K562 (cell line): Measurements from ENCODE around the gene BAIAP2. TPM values are rescaled to one million over a fixed set of nuclear protein-coding genes. Genes with fewer than 3 reads are reported as not detected.

ENCODE experiments used
- ATAC-seq: fragments of 200-7000 bp; cut with Tn5 transposase; 3 replicates; pipeline ENCODE4 v1.9.1; 2020; ENCODE audit warnings: moderate library complexity
- BruUV-seq: library from RNA; stranded (reverse); fragments of 400-500 nt; replicated peaks from 2 replicates; lab custom pipeline; 2021; lab: Mats Ljungman, UMichigan
- CTCF ChIA-PET: fragments of 300-600 bp; formaldehyde crosslinking; extraction: SDS; loops from one replicate; lab custom pipeline; 2021; ENCODE audit warnings: low intra/inter-chr PET ratio; lab: Yijun Ruan, JAX
- POLR2A ChIA-PET: fragments of 300-600, 350-650 bp; sonication (Branson Sonifier 250); formaldehyde crosslinking; extraction: SDS; loops from one replicate; lab custom pipeline; 2021; ENCODE audit warnings: antibody characterized with exemption, inconsistent platforms; lab: Yijun Ruan, JAX
- DNase-seq, 4 experiments: peaks; one replicate each; pipeline versions ENCODE4 v3.0.0 to v3.0.0-alpha.2; 2011 to 2018; ENCODE audit warnings: low spot score in 3 of 4, mixed read lengths in 3 of 4; ENCODE audit errors: extremely low read depth in 1 of 4
- FAIRE-seq: peaks from 2 replicates; lab custom pipeline; 2011; peaks lifted over from hg19 to GRCh38; lab: Jason Lieb, UNC
- H2AFZ ChIP-seq: 2 replicates; pipeline ENCODE4 v1.6.0; 2011; ENCODE audit warnings: low read depth, low read length, control low read depth, inconsistent platforms
- H3K27ac ChIP-seq: fragments of 200-600 bp; 3 replicates; pipeline ENCODE4 v1.8.0; 2011; ENCODE audit warnings: low read depth, mild to moderate bottlenecking, control low read depth, inconsistent platforms, low read length, moderate library complexity, mixed read lengths; ENCODE audit errors: extremely low read depth
- H3K27me3 ChIP-seq, 2 experiments: fragments of 300-600 bp in 1 of 2; 2 replicates in 1 of 2; 3 replicates in 1 of 2; pipeline versions ENCODE4 v1.6.0 to v1.8.0; 2011; ENCODE audit warnings: inconsistent platforms in 2 of 2, low read length in 2 of 2, mild to moderate bottlenecking in 1 of 2, mixed read lengths in 1 of 2, moderate library complexity in 1 of 2; ENCODE audit not compliant: control insufficient read depth in 2 of 2, insufficient read depth in 2 of 2
- H3K36me3 ChIP-seq: fragments of 300-600 bp; 3 replicates; pipeline ENCODE4 v1.8.0; 2011; ENCODE audit warnings: mild to moderate bottlenecking, low read length, inconsistent platforms; ENCODE audit not compliant: control insufficient read depth, insufficient read depth
- H3K4me1 ChIP-seq, 2 experiments: fragments of 200-600 bp in 1 of 2; replicated peaks in 1 of 2; 2 replicates in 1 of 2; 3 replicates in 1 of 2; pipeline versions ENCODE4 v1.5.1 to v1.8.0; 2011; ENCODE audit warnings: inconsistent platforms in 2 of 2, low read length in 2 of 2, mild to moderate bottlenecking in 1 of 2, mixed read lengths in 1 of 2, moderate library complexity in 1 of 2; ENCODE audit not compliant: control insufficient read depth in 2 of 2, insufficient read depth in 2 of 2
- H3K4me2 ChIP-seq: 2 replicates; pipeline ENCODE4 v1.6.1; 2011; ENCODE audit warnings: low read length, control low read depth, inconsistent platforms, mixed read lengths; ENCODE audit not compliant: insufficient read depth
- H3K4me3 ChIP-seq: fragments of 200-600 bp; sonication (generic), shearing (Covaris generic); 2 replicates; pipeline ENCODE4 v1.5.1; 2016; ENCODE audit warnings: control low read depth, inconsistent platforms
- H3K79me2 ChIP-seq: fragments of 200-600 bp; 3 replicates; pipeline ENCODE4 v1.8.0; 2011; ENCODE audit warnings: low read length, inconsistent platforms; ENCODE audit not compliant: control insufficient read depth, insufficient read depth
- H3K9ac ChIP-seq, 2 experiments: 2 replicates each; pipeline versions ENCODE4 v1.6.0 to v1.6.1; 2011; ENCODE audit warnings: low read depth in 2 of 2, low read length in 2 of 2, control low read depth in 1 of 2, inconsistent platforms in 1 of 2, mild to moderate bottlenecking in 1 of 2, mixed read lengths in 1 of 2; ENCODE audit not compliant: insufficient read depth in 1 of 2
- H3K9me1 ChIP-seq: one replicate; pipeline ENCODE4 v1.6.0; 2011; ENCODE audit warnings: inconsistent platforms, mild to moderate bottlenecking, low read length, moderate library complexity; ENCODE audit not compliant: control insufficient read depth, insufficient read depth
- H3K9me3 ChIP-seq: replicated peaks from 2 replicates; pipeline ENCODE4 v1.5.1; 2011; ENCODE audit warnings: low read depth, low read length, inconsistent platforms; ENCODE audit not compliant: control insufficient read depth, insufficient read depth
- H4K20me1 ChIP-seq: replicated peaks from 2 replicates; pipeline ENCODE4 v1.6.1; 2011; ENCODE audit warnings: low read length, inconsistent platforms, mixed read lengths; ENCODE audit not compliant: control insufficient read depth, insufficient read depth
- CTBP1 ChIP-seq: fragments of 450-650 bp; IDR thresholded peaks from 2 replicates; pipeline ENCODE4 v1.6.1; 2016; ENCODE audit warnings: borderline replicate concordance
- EP300 ChIP-seq: IDR thresholded peaks from 2 replicates; pipeline ENCODE4 v1.6.1; 2012; ENCODE audit warnings: low read length, improper control_type of control experiment
- EZH2 ChIP-seq: IDR thresholded peaks from 2 replicates; pipeline ENCODE4 v1.6.1; 2012; ENCODE audit warnings: low read depth, mild to moderate bottlenecking, inconsistent platforms, low read length, borderline replicate concordance
- FOXJ2 ChIP-seq: fragments of 200-800 bp; sonication (Bioruptor generic); IDR thresholded peaks from 2 replicates; pipeline ENCODE4 v1.6.1; 2016; ENCODE audit warnings: missing genetic modification characterization, missing compliant biosample characterization
- NKRF ChIP-seq: fragments of 450-650 bp; IDR thresholded peaks from 2 replicates; pipeline ENCODE4 v1.6.1; 2016; ENCODE audit warnings: borderline replicate concordance
- POLR2H ChIP-seq: IDR thresholded peaks from 2 replicates; pipeline ENCODE4 v1.6.1; 2016; ENCODE audit warnings: missing genetic modification characterization, low read depth, mild to moderate bottlenecking, control low read depth, missing compliant biosample characterization, moderate library complexity
- POLR3A ChIP-seq: IDR thresholded peaks from 2 replicates; pipeline ENCODE4 v1.6.1; 2011; ENCODE audit warnings: borderline replicate concordance, mild to moderate bottlenecking, moderate library complexity; ENCODE audit not compliant: insufficient read length, insufficient read depth; ENCODE audit errors: extremely low read depth
- VEZF1 ChIP-seq: fragments of 200-800 bp; sonication (Bioruptor generic); IDR thresholded peaks from 2 replicates; pipeline ENCODE4 v1.6.1; 2017; ENCODE audit warnings: missing genetic modification characterization, missing compliant biosample characterization
- YBX1 ChIP-seq: fragments of 450-650 bp; IDR thresholded peaks from 2 replicates; pipeline ENCODE4 v1.7.1; 2016; ENCODE audit warnings: mild to moderate bottlenecking
- ZNF408 ChIP-seq: fragments of 250-450 bp; sonication (Bioruptor Pico); IDR thresholded peaks from 2 replicates; pipeline ENCODE4 v1.4.0; 2020; ENCODE audit warnings: low read depth, mild to moderate bottlenecking, moderate library complexity
- ZSCAN29 ChIP-seq: fragments of 450-650 bp; IDR thresholded peaks from 2 replicates; pipeline ENCODE4 v1.6.1; 2017
- WGBS: fragments of 100-300 bp; shearing (Covaris generic); methylation state at CpG from one replicate; pipeline ENCODE4 v1.1.6; 2016; ENCODE audit warnings: low coverage, mixed read lengths; ENCODE audit not compliant: insufficient coverage; ENCODE audit errors: missing lambda C conversion rate; 5-methylcytosine and 5-hydroxymethylcytosine counted together
- in situ Hi-C: fragments of 300-500 bp; cut with MboI; formaldehyde crosslinking; loops from 4 replicates; pipeline ENCODE4 v1.15.0; 2018; ENCODE audit warnings: inconsistent platforms, mixed read lengths
- intact Hi-C: fragments of 100-400 bp; cut with micrococcal nuclease; formaldehyde crosslinking; loops from 2 replicates; pipeline ENCODE4 v1.14.2; 2022
- polyA plus RNA-seq, 8 experiments: library from polyadenylated mRNA; depleted of rRNA in 4 of 8; stranded (reverse) in 5 of 8; unstranded in 3 of 8; fragments of >200 nt; fragmentation: Nextera tagmentation in 2 of 8; fragmentation: Illumina TruSeq in 1 of 8; extraction: Ambion mirVana in 2 of 8; extraction: Trizol in 1 of 8; gene quantifications; 2 replicates each; pipeline versions ENCODE4 v1.2.1 to v1.2.3, GENCODE V29; 2011 to 2014; ENCODE audit warnings: inconsistent platforms in 1 of 8, missing spikeins in 1 of 8
- total RNA-seq, 7 experiments: library from RNA; depleted of rRNA in 6 of 7; stranded (reverse); fragments of >200 nt in 6 of 7; fragmentation: Illumina TruSeq in 2 of 7; extraction: Trizol in 2 of 7; gene quantifications; 2 replicates each; pipeline versions ENCODE4 v1.2.1 to v1.2.3, GENCODE V29; 2011 to 2021; ENCODE audit warnings: low replicate concordance in 1 of 7

The BAIAP2 gene
- total and polyA plus RNA-seq, 9 of the 15 experiments (the other 6 are each of a cell fraction or from before 2014, with no cell fraction given): 2.3 to 51.6 (median 18.4) TPM

GRCh38 chr17:80998118-80998747 lies 36.7 kb upstream of the BAIAP2 start:
- POLR2A ChIA-PET: interaction anchor here (0.6 to 0.9 kb wide), 2 partner anchors 12 to 104 kb away, joined by 3 to 4 read pairs; no protein-coding TSS in a partner anchor
- in situ Hi-C loops: no loop called here
- no peaks in the 10 kb centered on the region for H4K20me1 ChIP-seq
- no peak overlapping the region for H3K4me3 ChIP-seq
- no peaks in the 10 kb centered on the region for H3K27me3 ChIP-seq
- BruUV-seq: no TSS peak
- ATAC-seq (no peak), DNase-seq (peak in 1 of 4 experiments; percentile 4), FAIRE-seq (no peak)
- TF ChIP-seq YBX1 (no peak), EP300 (no peak), POLR2H (no peak), ZSCAN29 (no peak), FOXJ2 (tag) (no peak), ZNF408 (no peak), VEZF1 (CRISPR knock-in tag) (no peak), NKRF (no peak), EZH2 (no peak), CTBP1 (no peak), POLR3A (no peak)
- no peak overlapping the region for H2AFZ ChIP-seq
- peaks cover 49% of the 10 kb centered on the region; the same call in 1 of the 3 replicates for H3K36me3 ChIP-seq
- H3K9ac ChIP-seq: no peak overlapping the region; a peak in 1 of 4 replicates
- intact Hi-C loops: no loop called here
- peaks cover under 1% of the 10 kb centered on the region; the same call in 1 of the 3 replicates for H3K79me2 ChIP-seq
- no peaks in the 10 kb centered on the region for H3K9me1 ChIP-seq
- H3K4me1 ChIP-seq: peaks cover 11 to 72% of the 10 kb centered on the region in 2 experiments
- CTCF ChIA-PET: no interaction called here
- WGBS: 92% methylated on average over 19 of the region's 19 CpGs
- no peaks in the 10 kb centered on the region for H3K9me3 ChIP-seq
- H3K27ac ChIP-seq: no peak overlapping the region
- H3K4me2 ChIP-seq: no peak overlapping the region
